HG03175 (cell line): ENCODE data around the gene AUTS2.

Experiments used
- ATAC-seq: cut with Tn5 transposase; IDR thresholded peaks from one replicate; pipeline ENCODE4 v1.9.1; 2021; ENCODE audit warnings: mild to moderate bottlenecking, moderate library complexity; ENCODE audit not compliant: unreplicated experiment

AUTS2 gene

GRCh38 chr7:69837387-69838068 is 239.3 kb downstream of the AUTS2 start:
- ATAC-seq = no peak

GRCh38 chr7:69839782-69840181 is 241.5 kb downstream of the AUTS2 start:
- no peak for ATAC-seq

- no peak for ATAC-seq
Measured at GRCh38 chr7:69840248-69840647, 242.0 kb downstream of the AUTS2 start.

GRCh38 chr7:69843653-69844052 is 245.4 kb downstream of the AUTS2 start:
- no peak for ATAC-seq

- no peak for ATAC-seq
Measured at GRCh38 chr7:69844264-69844868, 246.1 kb downstream of the AUTS2 start.

- no peak for ATAC-seq
Measured at GRCh38 chr7:69845721-69846495, 247.6 kb downstream of the AUTS2 start.

- no peak for ATAC-seq
Measured at GRCh38 chr7:69847921-69848612, 249.8 kb downstream of the AUTS2 start.

GRCh38 chr7:69849268-69849667 is 251.0 kb downstream of the AUTS2 start:
- ATAC-seq = no peak

- ATAC-seq = no peak
Measured at GRCh38 chr7:69857014-69857413, 258.7 kb downstream of the AUTS2 start.

GRCh38 chr7:69858471-69858870 is 260.2 kb downstream of the AUTS2 start:
- no peak for ATAC-seq

- ATAC-seq = no peak
Measured at GRCh38 chr7:69859342-69859741, 261.1 kb downstream of the AUTS2 start.

GRCh38 chr7:69860486-69860885 is 262.2 kb downstream of the AUTS2 start:
- ATAC-seq = no peak

- no peak for ATAC-seq
Measured at GRCh38 chr7:69860941-69861622, 262.8 kb downstream of the AUTS2 start.

GRCh38 chr7:69862413-69863064 is 264.3 kb downstream of the AUTS2 start:
- ATAC-seq = no peak

- ATAC-seq = no peak
Measured at GRCh38 chr7:69864274-69864673, 266.0 kb downstream of the AUTS2 start.

- ATAC-seq = no peak
Measured at GRCh38 chr7:69864822-69865221, 266.5 kb downstream of the AUTS2 start.

- no peak for ATAC-seq
Measured at GRCh38 chr7:69868921-69869320, 270.6 kb downstream of the AUTS2 start.

- ATAC-seq = no peak
Measured at GRCh38 chr7:69871213-69871885, 273.1 kb downstream of the AUTS2 start.

GRCh38 chr7:69871886-69872569 is 273.8 kb downstream of the AUTS2 start:
- ATAC-seq = no peak
